Inflammatory macrophage treated with lipopolysaccharide for 1 hour (primary cell): ENCODE data around the gene EFHD1.
"Not testable (repeated sequence)": the region's sequence is repeated elsewhere in the genome, so short reads cannot be mapped to it uniquely, and the experiment has no call there.

Experiments used
- DNase-seq, 2 donors: peaks; one replicate each; pipeline ENCODE4 v3.0.0-alpha.2; 2020 to 2022

The EFHD1 gene

GRCh38 chr2:232621186-232621585 lies 12.2 kb upstream of the EFHD1 start:
- DNase-seq = no peak

GRCh38 chr2:232622563-232622962 lies 10.8 kb upstream of the EFHD1 start:
- DNase-seq = no peak

- no peak for DNase-seq
Measured at GRCh38 chr2:232623768-232624765, 9.3 kb upstream of the EFHD1 start.

- no peak for DNase-seq
Measured at GRCh38 chr2:232626584-232626983, 6.8 kb upstream of the EFHD1 start.

- DNase-seq = no peak
Measured at GRCh38 chr2:232628466-232629128, 4.8 kb upstream of the EFHD1 start.

GRCh38 chr2:232629129-232629475 lies 4.3 kb upstream of the EFHD1 start:
- DNase-seq = no peak

GRCh38 chr2:232632229-232632903 lies 1.0 kb upstream of the EFHD1 start:
- no peak for DNase-seq

GRCh38 chr2:232632904-232633412 lies 446 bp upstream of the EFHD1 start:
- DNase-seq = no peak

GRCh38 chr2:232634206-232635150 lies 1.1 kb downstream of the EFHD1 start:
- no peak for DNase-seq

GRCh38 chr2:232635376-232635775 lies 2.0 kb downstream of the EFHD1 start:
- DNase-seq = not testable (repeated sequence)

GRCh38 chr2:232635820-232636219 lies 2.4 kb downstream of the EFHD1 start:
- no peak for DNase-seq

- DNase-seq = no peak
Measured at GRCh38 chr2:232636788-232637420, 3.5 kb downstream of the EFHD1 start.

- no peak for DNase-seq
Measured at GRCh38 chr2:232637866-232638583, 4.6 kb downstream of the EFHD1 start.

GRCh38 chr2:232641153-232641848 lies 7.9 kb downstream of the EFHD1 start:
- DNase-seq = no peak

- DNase-seq = no peak
Measured at GRCh38 chr2:232643147-232643425, 9.7 kb downstream of the EFHD1 start.

- no peak for DNase-seq
Measured at GRCh38 chr2:232643813-232644347, 10.5 kb downstream of the EFHD1 start.

- no peak for DNase-seq
Measured at GRCh38 chr2:232645061-232645460, 11.7 kb downstream of the EFHD1 start.

GRCh38 chr2:232646726-232647125 lies 13.3 kb downstream of the EFHD1 start:
- DNase-seq = no peak

- DNase-seq = no peak
Measured at GRCh38 chr2:232647261-232647660, 13.9 kb downstream of the EFHD1 start.

GRCh38 chr2:232649033-232649432 lies 15.6 kb downstream of the EFHD1 start:
- no peak for DNase-seq
